Measurements from ENCODE around the gene SLAMF1.
A peak's percentile ranks its signal among the peaks of the same experiment; 100 is the strongest.
"Not testable (repeated sequence)": the region's sequence is repeated elsewhere in the genome, so short reads cannot be mapped to it uniquely, and the experiment has no call there.

Gene SLAMF1

GRCh38 chr1:160646711-160647328, at the start of gene SLAMF1:
Gene SLAMF1 (minus strand): TSS chr1:160647044. CDS start chr1:160646945, 99 bp downstream.
- no peak for DNase-seq

- not testable (repeated sequence) for DNase-seq
Measured at GRCh38 chr1:160692390-160692789, 45.5 kb upstream of the SLAMF1 start.

GRCh38 chr1:160685266-160685665, 38.4 kb upstream of the SLAMF1 start:
- no peak for DNase-seq

- no peak for DNase-seq
Measured at GRCh38 chr1:160682983-160683865, 36.4 kb upstream of the SLAMF1 start.

- no peak for DNase-seq
Measured at GRCh38 chr1:160681891-160682140, 35.0 kb upstream of the SLAMF1 start.

- DNase-seq: peak; percentile 92
Measured at GRCh38 chr1:160681066-160681890, 34.4 kb upstream of the SLAMF1 start.

- no peak for DNase-seq
Measured at GRCh38 chr1:160680399-160680798, 33.6 kb upstream of the SLAMF1 start.

- no peak for DNase-seq
Measured at GRCh38 chr1:160679893-160680292, 33.0 kb upstream of the SLAMF1 start.

- no peak for DNase-seq
Measured at GRCh38 chr1:160676869-160677597, 30.2 kb upstream of the SLAMF1 start.

- peak; percentile 74 for DNase-seq
Measured at GRCh38 chr1:160675641-160676410, 29.0 kb upstream of the SLAMF1 start.

GRCh38 chr1:160674415-160674814, 27.6 kb upstream of the SLAMF1 start:
- DNase-seq: no peak

GRCh38 chr1:160672789-160673695, 26.2 kb upstream of the SLAMF1 start:
- DNase-seq: no peak

GRCh38 chr1:160671603-160672517, 25.0 kb upstream of the SLAMF1 start:
- DNase-seq: no peak

- no peak for DNase-seq
Measured at GRCh38 chr1:160670701-160671100, 23.9 kb upstream of the SLAMF1 start.

- DNase-seq: no peak
Measured at GRCh38 chr1:160669802-160670201, 23.0 kb upstream of the SLAMF1 start.

- DNase-seq: no peak
Measured at GRCh38 chr1:160669276-160669675, 22.4 kb upstream of the SLAMF1 start.

GRCh38 chr1:160667896-160668295, 21.1 kb upstream of the SLAMF1 start:
- DNase-seq: no peak

- DNase-seq: no peak
Measured at GRCh38 chr1:160666079-160666442, 19.2 kb upstream of the SLAMF1 start.

GRCh38 chr1:160665330-160666078, 18.7 kb upstream of the SLAMF1 start:
- DNase-seq: no peak

All from activated CD4-positive, alpha-beta T cell treated with anti-CD3 and anti-CD28 coated beads, Interleukin-2, amount 50 U/mL, for 1 hour (primary cell).